ENCODE measurements around the gene CNIH2. TPM values are rescaled to one million over a fixed set of nuclear protein-coding genes. Genes with fewer than 3 reads are reported as not detected.

Gene CNIH2
- total and polyA plus RNA-seq, 7 experiments from 2014 or later: 1.3 to 12.3 (median 2.9) TPM; not detected in 2

DNA sequence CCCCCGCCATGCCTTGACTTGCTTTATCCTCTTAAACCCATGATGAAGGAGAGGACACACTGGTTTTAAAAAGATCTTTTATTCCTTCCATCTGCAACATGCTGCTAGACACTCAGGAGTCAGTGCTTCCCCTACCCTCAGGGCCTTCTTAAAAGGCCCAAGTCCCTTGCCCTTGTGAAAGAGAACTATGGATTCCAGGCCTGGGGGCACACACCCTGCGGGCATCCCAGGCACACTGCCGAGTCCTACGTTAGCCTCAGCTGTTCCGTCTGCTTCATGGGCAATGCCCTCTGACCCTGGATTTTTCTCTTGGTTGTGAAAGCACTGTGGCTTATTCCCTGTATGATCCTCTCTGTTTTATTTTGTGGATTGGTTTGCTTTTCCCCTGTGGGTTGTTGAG, 44.7 kb upstream of the CNIH2 start:
- H3K4me1 Mint-ChIP-seq: peaks cover 0 to 5% (median 0%) of the 10 kb centered on the region in 7 donors
- no peak for ATAC-seq
- DNase-seq: no peak
- H3K27ac ChIP-seq (ENCODE audit: low read depth, low read length): no peak overlapping the region
- H3K27me3 ChIP-seq (ENCODE audit: control insufficient read depth in 2 of 2, insufficient read depth in 2 of 2, low read length in 2 of 2): no peaks in the 10 kb centered on the region
- peak overlapping the region in 1 of 10 donors; percentile 3 for H3K4me3 Mint-ChIP-seq
- H3K4me3 ChIP-seq (ENCODE audit: low read length): no peak overlapping the region
- ChIA-PET CTCF (no interaction called here), POLR2A (no interaction called here)
- H3K36me3 Mint-ChIP-seq: peaks cover 8 to 61% (median 30%) of the 10 kb centered on the region in 5 donors
- H3K9me3 Mint-ChIP-seq: peaks cover 0 to 6% (median 0%) of the 10 kb centered on the region in 11 donors
- H3K9me3 ChIP-seq (ENCODE audit: control insufficient read depth in 2 of 3, low read length in 3 of 3): no peaks in the 10 kb centered on the region
- peak overlapping the region in 4 of 9 donors; percentile 2 to 51 (median 36) for H3K27ac Mint-ChIP-seq
- no peaks in the 10 kb centered on the region for H3K4me1 ChIP-seq (ENCODE audit: control insufficient read depth in 2 of 2, insufficient read depth in 2 of 2, low read length in 2 of 2)
- H3K27me3 Mint-ChIP-seq: no peaks in the 10 kb centered on the region
- intact Hi-C loops (cut with micrococcal nuclease): no loop called here
- peaks cover 22 to 90% (median 53%) of the 10 kb centered on the region in 3 experiments for H3K36me3 ChIP-seq (ENCODE audit: control insufficient read depth in 2 of 3, insufficient read depth in 3 of 3, low read length in 3 of 3)

DNA sequence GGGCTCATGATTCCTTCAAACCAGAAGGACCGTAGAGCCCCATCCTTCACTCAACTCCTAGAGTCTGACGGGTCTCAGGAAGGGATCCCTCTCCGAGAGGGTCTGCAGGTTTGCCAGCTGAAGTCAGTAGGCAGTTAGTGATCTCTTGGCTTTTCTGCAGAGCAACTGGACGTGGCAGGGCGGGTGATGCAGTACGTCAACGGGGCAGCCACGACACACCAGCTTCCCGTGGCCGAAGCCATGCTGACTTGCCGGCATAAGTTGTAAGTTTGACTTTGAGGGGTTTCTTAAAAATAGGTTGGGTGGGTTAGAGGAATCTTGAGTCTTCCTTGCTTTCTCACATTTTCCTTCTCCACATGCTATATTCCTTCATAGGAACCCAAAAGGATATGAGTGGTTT, 42.8 kb upstream of the CNIH2 start:
- H3K4me3 Mint-ChIP-seq: no peak overlapping the region

DNA sequence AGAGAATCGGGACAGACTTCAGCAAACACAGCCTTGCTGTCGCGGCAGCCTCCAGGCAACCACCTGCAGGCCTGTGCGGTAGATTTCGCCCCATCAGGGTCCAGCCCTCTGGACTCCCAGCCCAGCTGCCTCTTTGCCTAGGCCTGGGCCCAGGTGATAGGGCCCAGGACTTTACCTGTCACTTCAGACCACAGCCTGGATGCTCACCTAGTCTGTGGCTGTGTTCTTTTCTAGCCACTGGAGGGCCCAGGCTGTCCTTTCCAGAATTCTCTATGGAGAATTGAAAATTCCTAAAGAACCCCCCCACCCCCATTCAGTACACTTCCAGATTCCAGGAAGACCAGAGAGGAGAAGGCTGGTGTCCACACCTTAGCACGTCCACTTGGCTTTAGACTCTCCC, 40.1 kb upstream of the CNIH2 start:
- Histone ChIP-seq H3K9me3 (ENCODE audit: control insufficient read depth in 2 of 3, low read length in 3 of 3) (no peaks in the 10 kb centered on the region), H3K36me3 (ENCODE audit: control insufficient read depth in 2 of 3, insufficient read depth in 3 of 3, low read length in 3 of 3) (peaks cover 16 to 94% (median 56%) of the 10 kb centered on the region in 3 experiments), H3K27ac (ENCODE audit: low read depth, low read length) (no peak overlapping the region), H3K4me3 (ENCODE audit: low read length) (no peak overlapping the region), H3K27me3 (ENCODE audit: control insufficient read depth in 2 of 2, insufficient read depth in 2 of 2, low read length in 2 of 2) (no peaks in the 10 kb centered on the region), H3K4me1 (ENCODE audit: control insufficient read depth in 2 of 2, insufficient read depth in 2 of 2, low read length in 2 of 2) (no peaks in the 10 kb centered on the region)
- Mint-ChIP-seq H3K9me3 (peaks cover 0 to 6% (median 0%) of the 10 kb centered on the region in 11 donors), H3K27me3 (no peaks in the 10 kb centered on the region), H3K27ac (peak overlapping the region in 3 of 9 donors; percentile 14 to 68 (median 43)), H3K4me1 (peaks cover 0 to 14% (median 2%) of the 10 kb centered on the region in 7 donors), H3K36me3 (peaks cover 11 to 50% (median 17%) of the 10 kb centered on the region in 5 donors), H3K4me3 (no peak overlapping the region)
- no peak for ATAC-seq
- ChIA-PET CTCF (interaction anchor here (2.2 kb wide), 1 partner anchor 21 kb away, joined by 9 read pairs; no protein-coding TSS in a partner anchor), POLR2A (interaction anchor here (1.1 kb wide), 1 partner anchor 14 kb away, joined by 5 read pairs; no protein-coding TSS in a partner anchor)
- DNase-seq: no peak
- intact Hi-C loops (cut with micrococcal nuclease): no loop called here

More for the DNA sequence above, 42.8 kb upstream of the CNIH2 start:
- no peak for ATAC-seq
- DNase-seq: no peak
- Histone ChIP-seq H3K4me3 (ENCODE audit: low read length) (no peak overlapping the region), H3K4me1 (ENCODE audit: control insufficient read depth in 2 of 2, insufficient read depth in 2 of 2, low read length in 2 of 2) (no peaks in the 10 kb centered on the region), H3K9me3 (ENCODE audit: control insufficient read depth in 2 of 3, low read length in 3 of 3) (no peaks in the 10 kb centered on the region), H3K27ac (ENCODE audit: low read depth, low read length) (no peak overlapping the region), H3K27me3 (ENCODE audit: control insufficient read depth in 2 of 2, insufficient read depth in 2 of 2, low read length in 2 of 2) (no peaks in the 10 kb centered on the region), H3K36me3 (ENCODE audit: control insufficient read depth in 2 of 3, insufficient read depth in 3 of 3, low read length in 3 of 3) (peaks cover 29 to 94% (median 60%) of the 10 kb centered on the region in 3 experiments)
- Mint-ChIP-seq H3K9me3 (peaks cover 0 to 6% (median 0%) of the 10 kb centered on the region in 11 donors), H3K27ac (peak overlapping the region in 5 of 9 donors; percentile 45 to 75 (median 51)), H3K27me3 (no peaks in the 10 kb centered on the region), H3K36me3 (peaks cover 8 to 63% (median 24%) of the 10 kb centered on the region in 5 donors), H3K4me1 (peaks cover 0 to 4% (median 0%) of the 10 kb centered on the region in 7 donors)
- CTCF ChIA-PET: no interaction called here
- POLR2A ChIA-PET: no interaction called here
- intact Hi-C loops (cut with micrococcal nuclease): no loop called here

DNA sequence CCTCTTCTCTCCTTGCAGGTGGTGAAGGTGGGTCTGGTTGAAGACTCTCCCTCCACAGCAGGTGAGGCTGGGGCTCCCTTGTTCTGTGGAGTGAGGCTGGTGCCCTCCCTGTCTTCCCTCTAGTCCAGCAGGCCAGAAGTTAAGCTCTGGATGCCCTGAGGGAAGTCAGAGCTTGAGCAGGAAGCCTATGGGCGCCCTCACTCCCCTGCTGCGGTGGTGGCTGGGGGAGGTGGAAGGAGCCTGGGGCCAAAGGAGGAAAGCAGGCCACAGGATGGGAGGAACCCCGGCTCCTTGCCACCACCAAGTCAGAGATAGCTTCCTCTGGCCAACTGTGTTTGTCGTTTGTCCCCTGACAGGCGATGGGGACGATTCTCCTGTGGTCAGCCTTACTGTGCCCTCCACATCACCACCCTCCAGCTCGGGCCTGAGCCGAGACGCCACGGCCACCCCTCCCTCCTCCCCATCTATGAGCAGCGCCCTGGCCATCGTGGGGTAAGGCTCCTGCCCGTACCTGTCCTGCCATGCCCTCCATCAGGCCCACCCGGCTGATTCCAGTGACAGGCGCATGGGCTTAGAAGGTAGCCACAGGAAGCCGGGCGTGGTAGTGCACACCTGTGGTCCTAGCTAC, 39.1 kb upstream of the CNIH2 start:
- Mint-ChIP-seq H3K4me3 (no peak overlapping the region), H3K4me1 (peaks cover 0 to 14% (median 5%) of the 10 kb centered on the region in 7 donors), H3K9me3 (peaks cover 0 to 1% (median 0%) of the 10 kb centered on the region in 11 donors), H3K36me3 (peaks cover 12 to 43% (median 16%) of the 10 kb centered on the region in 5 donors), H3K27ac (peak overlapping the region in 2 of 9 donors; percentile 28 to 52), H3K27me3 (no peaks in the 10 kb centered on the region)
- ChIA-PET CTCF (interaction anchor here (0.6 to 2.2 kb wide), 2 partner anchors 20 to 361 kb away, joined by 4 to 9 read pairs; no protein-coding TSS in a partner anchor), POLR2A (interaction anchor here (1.1 kb wide), 1 partner anchor 12 kb away, joined by 5 read pairs; no protein-coding TSS in a partner anchor)
- Histone ChIP-seq H3K4me1 (ENCODE audit: control insufficient read depth in 2 of 2, insufficient read depth in 2 of 2, low read length in 2 of 2) (no peaks in the 10 kb centered on the region), H3K27me3 (ENCODE audit: control insufficient read depth in 2 of 2, insufficient read depth in 2 of 2, low read length in 2 of 2) (no peaks in the 10 kb centered on the region), H3K27ac (ENCODE audit: low read depth, low read length) (no peak overlapping the region), H3K36me3 (ENCODE audit: control insufficient read depth in 2 of 3, insufficient read depth in 3 of 3, low read length in 3 of 3) (peaks cover 11 to 94% (median 49%) of the 10 kb centered on the region in 3 experiments), H3K9me3 (ENCODE audit: control insufficient read depth in 2 of 3, low read length in 3 of 3) (no peaks in the 10 kb centered on the region), H3K4me3 (ENCODE audit: low read length) (no peak overlapping the region)
- DNase-seq (no peak), ATAC-seq (no peak)
- intact Hi-C loops (cut with micrococcal nuclease): no loop called here

DNA sequence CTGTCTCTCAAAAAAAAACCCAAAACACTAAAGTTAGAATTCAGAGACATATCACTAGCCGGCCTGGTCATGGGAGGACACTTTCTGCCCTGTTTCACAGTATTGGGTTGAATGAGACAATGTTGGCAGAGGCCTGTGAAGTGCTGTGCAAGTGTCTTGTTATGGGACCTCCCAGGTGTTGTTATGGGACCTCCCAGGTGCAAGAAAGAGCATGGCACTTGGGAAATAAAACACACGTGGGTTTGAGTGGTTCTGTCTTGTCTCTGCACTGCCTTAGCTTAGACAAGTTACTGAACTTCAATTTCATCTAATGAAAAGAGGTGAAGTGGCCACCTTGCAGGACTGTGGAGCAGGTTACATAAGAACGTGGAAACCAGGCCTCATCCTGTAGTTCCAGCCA, 38.5 kb upstream of the CNIH2 start:
- H3K27me3 ChIP-seq (ENCODE audit: control insufficient read depth in 2 of 2, insufficient read depth in 2 of 2, low read length in 2 of 2): no peaks in the 10 kb centered on the region
- no peak overlapping the region for H3K27ac ChIP-seq (ENCODE audit: low read depth, low read length)
- no peak overlapping the region for H3K4me3 ChIP-seq (ENCODE audit: low read length)
- peaks cover 11 to 94% (median 44%) of the 10 kb centered on the region in 3 experiments for H3K36me3 ChIP-seq (ENCODE audit: control insufficient read depth in 2 of 3, insufficient read depth in 3 of 3, low read length in 3 of 3)
- Mint-ChIP-seq H3K4me1 (peaks cover 0 to 14% (median 5%) of the 10 kb centered on the region in 7 donors), H3K36me3 (peaks cover 12 to 41% (median 15%) of the 10 kb centered on the region in 5 donors), H3K27me3 (no peaks in the 10 kb centered on the region), H3K27ac (peak overlapping the region in 4 of 9 donors; percentile 14 to 38 (median 24)), H3K4me3 (no peak overlapping the region), H3K9me3 (no peaks in the 10 kb centered on the region)
- no peaks in the 10 kb centered on the region for H3K9me3 ChIP-seq (ENCODE audit: control insufficient read depth in 2 of 3, low read length in 3 of 3)
- H3K4me1 ChIP-seq (ENCODE audit: control insufficient read depth in 2 of 2, insufficient read depth in 2 of 2, low read length in 2 of 2): no peaks in the 10 kb centered on the region
- ChIA-PET CTCF (interaction anchor here (2.2 kb wide), 1 partner anchor 20 kb away, joined by 9 read pairs; no protein-coding TSS in a partner anchor), POLR2A (no interaction called here)
- no peak for ATAC-seq
- no peak for DNase-seq
- intact Hi-C loops (cut with micrococcal nuclease): no loop called here

DNA sequence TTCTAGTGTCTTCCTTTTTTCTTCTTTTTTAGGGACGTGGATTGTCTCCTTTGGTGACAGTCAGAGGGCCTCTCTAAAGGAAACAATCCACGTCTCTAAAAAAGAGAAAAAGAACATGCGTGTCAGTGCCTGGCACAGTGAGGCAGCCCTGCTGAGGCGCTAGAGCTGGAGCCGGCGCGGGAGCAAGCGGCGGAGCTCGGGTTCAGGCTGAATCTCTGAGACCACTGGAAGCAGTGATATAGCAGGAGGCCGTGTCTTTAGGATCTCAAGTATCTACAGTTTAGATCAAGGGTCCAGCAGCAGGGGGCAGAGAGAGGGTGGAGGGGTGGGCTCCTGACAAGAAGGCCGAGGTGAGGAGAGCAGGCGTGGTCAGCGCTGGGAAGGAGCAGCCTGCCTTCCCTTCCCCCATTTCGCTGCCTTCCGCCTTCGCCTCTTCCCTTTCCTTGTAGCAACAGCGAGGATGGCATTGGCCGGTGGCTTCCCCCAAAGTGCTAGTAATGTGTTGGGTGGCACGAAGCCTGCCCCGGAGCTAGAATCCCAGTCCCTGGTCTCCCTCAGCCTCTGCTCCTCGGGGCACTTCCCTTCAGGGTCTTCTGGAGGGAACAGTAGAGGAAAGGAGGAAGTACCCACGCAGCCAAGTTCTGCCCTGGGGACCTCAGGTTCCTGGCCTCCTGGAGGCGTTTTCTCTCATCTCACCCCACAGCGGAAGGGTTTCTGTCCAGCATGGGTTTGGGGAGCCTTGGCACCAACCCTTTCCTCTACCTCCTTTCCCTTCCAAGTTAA, 37.8 kb upstream of the CNIH2 start:
- H3K9me3 Mint-ChIP-seq: no peaks in the 10 kb centered on the region
- no peaks in the 10 kb centered on the region for H3K9me3 ChIP-seq (ENCODE audit: control insufficient read depth in 2 of 3, low read length in 3 of 3)
- peak overlapping the region in 1 of 10 donors; percentile 40 for H3K4me3 Mint-ChIP-seq
- ATAC-seq (no peak), DNase-seq (no peak)
- peaks cover 7 to 39% (median 14%) of the 10 kb centered on the region in 5 donors for H3K36me3 Mint-ChIP-seq
- peak overlapping the region in 7 of 9 donors; percentile 14 to 83 (median 62) for H3K27ac Mint-ChIP-seq
- H3K27me3 Mint-ChIP-seq: no peaks in the 10 kb centered on the region
- H3K36me3 ChIP-seq (ENCODE audit: control insufficient read depth in 2 of 3, insufficient read depth in 3 of 3, low read length in 3 of 3): peaks cover 11 to 94% (median 41%) of the 10 kb centered on the region in 3 experiments
- no peak overlapping the region for H3K27ac ChIP-seq (ENCODE audit: low read depth, low read length)
- POLR2A ChIA-PET: no interaction called here
- intact Hi-C loops (cut with micrococcal nuclease): no loop called here
- H3K27me3 ChIP-seq (ENCODE audit: control insufficient read depth in 2 of 2, insufficient read depth in 2 of 2, low read length in 2 of 2): no peaks in the 10 kb centered on the region
- H3K4me1 ChIP-seq (ENCODE audit: control insufficient read depth in 2 of 2, insufficient read depth in 2 of 2, low read length in 2 of 2): no peaks in the 10 kb centered on the region
- H3K4me3 ChIP-seq (ENCODE audit: low read length): no peak overlapping the region
- CTCF ChIA-PET: interaction anchor here (1.2 kb wide), 1 partner anchor 19 kb away, joined by 3 read pairs; no protein-coding TSS in a partner anchor
- H3K4me1 Mint-ChIP-seq: peaks cover 0 to 14% (median 5%) of the 10 kb centered on the region in 7 donors

All from naive thymus-derived CD4-positive, alpha-beta T cell (primary cell).